ENCODE data around the gene NDFIP1. TPM values are rescaled to one million over a fixed set of nuclear protein-coding genes. Genes with fewer than 3 reads are reported as not detected.

The NDFIP1 gene
- total RNA-seq, 6 experiments from 2014 or later, result 50.4 to 61.1 (median 57.1) TPM

- DNase-seq, result no peak
- no peaks in the 10 kb centered on the region for H3K36me3 ChIP-seq
- H3K9me3 ChIP-seq, result no peaks in the 10 kb centered on the region
- no peaks in the 10 kb centered on the region for H3K27me3 ChIP-seq
- no peak for TF ChIP-seq POLR2A (IDR thresholded peaks at IDR 0.05)
- no peak for TF ChIP-seq CTCF (IDR thresholded peaks at IDR 0.05)
- ATAC-seq, result no peak
- 85% methylated on average over 6 of the region's 6 CpGs for WGBS (ENCODE audit: insufficient coverage, low coverage, low lambda C conversion rate, missing lambda C conversion rate)
- intact Hi-C loops (cut with DNase I), result loop anchor here in 1 of 2 donors (10.0 kb wide), 1 partner anchor 377 kb away; no protein-coding TSS in a partner anchor
- no peak overlapping the region for H3K4me3 ChIP-seq
- no peak overlapping the region for H3K27ac ChIP-seq
- peaks cover 0 to 3% (median 0%) of the 10 kb centered on the region in 4 donors for H3K4me1 ChIP-seq
These were observed 58.9 kb downstream of the NDFIP1 start for GRCh38 chr5:142167458-142167857.

GRCh38 chr5:142168365-142168764, 59.8 kb downstream of the NDFIP1 start:
- DNase-seq (no peak), ATAC-seq (no peak)
- H3K27ac ChIP-seq, result no peak overlapping the region
- H3K4me1 ChIP-seq, result peaks cover 0 to 3% (median 0%) of the 10 kb centered on the region in 4 donors
- no peaks in the 10 kb centered on the region for H3K9me3 ChIP-seq
- intact Hi-C loops (cut with DNase I), result loop anchor here in 1 of 2 donors (10.0 kb wide), 1 partner anchor 376 kb away; no protein-coding TSS in a partner anchor
- H3K27me3 ChIP-seq, result no peaks in the 10 kb centered on the region
- no peak overlapping the region for H3K4me3 ChIP-seq
- TF ChIP-seq POLR2A (IDR thresholded peaks at IDR 0.05) (no peak), CTCF (IDR thresholded peaks at IDR 0.05) (no peak)
- WGBS (ENCODE audit: insufficient coverage, low coverage, low lambda C conversion rate, missing lambda C conversion rate), result 77% methylated on average over 3 of the region's 3 CpGs
- H3K36me3 ChIP-seq, result no peaks in the 10 kb centered on the region

- WGBS (ENCODE audit: insufficient coverage, low coverage, low lambda C conversion rate, missing lambda C conversion rate), result 83% methylated on average over 6 of the region's 6 CpGs
- DNase-seq (no peak), ATAC-seq (no peak)
- intact Hi-C loops (cut with DNase I), result no loop called here
- H3K9me3 ChIP-seq, result no peaks in the 10 kb centered on the region
- no peaks in the 10 kb centered on the region for H3K27me3 ChIP-seq
- no peak overlapping the region for H3K27ac ChIP-seq
- peaks cover 0 to 3% (median 0%) of the 10 kb centered on the region in 4 donors for H3K4me1 ChIP-seq
- no peaks in the 10 kb centered on the region for H3K36me3 ChIP-seq
- no peak overlapping the region for H3K4me3 ChIP-seq
- no peak for TF ChIP-seq CTCF (IDR thresholded peaks at IDR 0.05)
- TF ChIP-seq POLR2A (IDR thresholded peaks at IDR 0.05), result no peak
These were observed 61.8 kb downstream of the NDFIP1 start for GRCh38 chr5:142170254-142170953.

GRCh38 chr5:142171270-142171669, 62.7 kb downstream of the NDFIP1 start:
- TF ChIP-seq CTCF (IDR thresholded peaks at IDR 0.05), result no peak
- TF ChIP-seq POLR2A (IDR thresholded peaks at IDR 0.05), result no peak
- H3K27me3 ChIP-seq, result no peaks in the 10 kb centered on the region
- peaks cover 0 to 3% (median 0%) of the 10 kb centered on the region in 4 donors for H3K4me1 ChIP-seq
- no peaks in the 10 kb centered on the region for H3K36me3 ChIP-seq
- DNase-seq (no peak), ATAC-seq (no peak)
- no peak overlapping the region for H3K4me3 ChIP-seq
- intact Hi-C loops (cut with DNase I), result no loop called here
- H3K9me3 ChIP-seq, result no peaks in the 10 kb centered on the region
- H3K27ac ChIP-seq, result no peak overlapping the region
- WGBS (ENCODE audit: insufficient coverage, low coverage, low lambda C conversion rate, missing lambda C conversion rate), result 69% methylated on average over 4 of the region's 4 CpGs

Measured in right lobe of liver (tissue), 6 donors.